Thymus (tissue), 11 donors: ENCODE data around the gene TRO. TPM values are rescaled to one million over a fixed set of nuclear protein-coding genes. Genes with fewer than 3 reads are reported as not detected.

Experiments used
- DNase-seq, 9 donors: peaks; one replicate each; pipeline ENCODE4 v3.0.0-alpha.2; 2013; ENCODE audit warnings: low spot score in 9 of 9, low read depth in 6 of 9, missing footprints in 1 of 9
- H3K27ac ChIP-seq, 2 donors: one replicate each; pipeline ENCODE4 v1.5.1; 2013; ENCODE audit warnings: control low read depth in 1 of 2, low read depth in 1 of 2, low read length in 1 of 2, mild to moderate bottlenecking in 1 of 2, moderate library complexity in 1 of 2
- H3K27me3 ChIP-seq, 2 donors: one replicate each; pipeline ENCODE4 v1.5.1; 2013; ENCODE audit warnings: low read length in 1 of 2; ENCODE audit not compliant: control insufficient read depth in 2 of 2, insufficient read depth in 1 of 2
- H3K36me3 ChIP-seq, 2 donors: one replicate each; pipeline ENCODE4 v1.5.1; 2013; ENCODE audit warnings: low read length in 1 of 2, mild to moderate bottlenecking in 1 of 2, moderate library complexity in 1 of 2; ENCODE audit not compliant: control insufficient read depth in 2 of 2, insufficient read depth in 2 of 2
- H3K4me1 ChIP-seq, 2 donors: one replicate each; pipeline ENCODE4 v1.5.1; 2013; ENCODE audit warnings: low read length in 2 of 2; ENCODE audit not compliant: control insufficient read depth in 2 of 2, insufficient read depth in 2 of 2
- H3K4me3 ChIP-seq, 2 donors: one replicate each; pipeline ENCODE4 v1.5.1; 2013; ENCODE audit warnings: low read length in 2 of 2, control low read depth in 1 of 2, mild to moderate bottlenecking in 1 of 2
- H3K9me3 ChIP-seq, 2 donors: one replicate each; pipeline ENCODE4 v1.5.1; 2013; ENCODE audit warnings: low read length in 1 of 2, mild to moderate bottlenecking in 1 of 2; ENCODE audit not compliant: control insufficient read depth in 2 of 2, insufficient read depth in 1 of 2
- WGBS: extraction: QIAGEN DNeasy Blood & Tissue Kit; methylation state at CpG from one replicate; pipeline ENCODE4 v1.1.7; 2013; 5-methylcytosine and 5-hydroxymethylcytosine counted together
- polyA plus RNA-seq: library from polyadenylated mRNA; stranded (reverse); fragments of 200-250 nt; gene quantifications from one replicate; pipeline ENCODE4 v1.2.3, GENCODE V29; 2013
- total RNA-seq: library from RNA; stranded (reverse); fragments of 120-200 nt; gene quantifications from one replicate; pipeline ENCODE4 v1.2.4, GENCODE V29; 2013
- donor health status: healthy.

The TRO gene
- total and polyA plus RNA-seq, 2 donors, result 12.4 to 17.3 TPM

GRCh38 chrX:54937416-54937815 lies 16.8 kb downstream of the TRO start:
- Histone ChIP-seq H3K4me1 (no peaks in the 10 kb centered on the region), H3K4me3 (no peak overlapping the region), H3K9me3 (no peaks in the 10 kb centered on the region), H3K36me3 (no peaks in the 10 kb centered on the region), H3K27me3 (no peaks in the 10 kb centered on the region), H3K27ac (no peak overlapping the region)
- DNase-seq, result no peak
- 93% methylated on average over 4 of the region's 4 CpGs for WGBS

GRCh38 chrX:54944816-54945215 lies 24.2 kb downstream of the TRO start:
- no peak overlapping the region for H3K27ac ChIP-seq
- no peak overlapping the region for H3K4me3 ChIP-seq
- H3K4me1 ChIP-seq, result no peaks in the 10 kb centered on the region
- no peaks in the 10 kb centered on the region for H3K9me3 ChIP-seq
- DNase-seq, result no peak
- H3K27me3 ChIP-seq, result no peaks in the 10 kb centered on the region
- no peaks in the 10 kb centered on the region for H3K36me3 ChIP-seq

DNA sequence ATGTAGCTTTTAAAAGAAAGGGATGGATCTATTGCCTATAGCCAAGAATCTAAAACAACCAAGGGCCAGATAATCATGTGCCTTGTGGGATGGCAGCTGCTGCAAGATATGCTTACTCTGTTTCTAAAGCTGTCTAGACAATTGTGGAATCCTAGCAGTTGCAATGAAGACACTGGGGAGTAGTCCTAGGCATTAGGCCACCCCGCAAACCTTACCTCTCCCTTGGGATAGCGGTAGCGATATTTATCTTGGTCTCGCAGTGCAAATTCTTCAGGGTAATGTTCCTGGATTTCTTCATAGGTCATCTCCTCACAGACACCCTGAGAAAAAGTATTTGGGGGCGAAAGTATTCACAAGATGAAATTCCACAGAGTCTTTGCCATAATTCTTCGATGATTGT lies 24.6 kb downstream of the TRO start:
- no peak for DNase-seq
- 96% methylated on average over 6 of the region's 6 CpGs for WGBS
- H3K27me3 ChIP-seq, result no peaks in the 10 kb centered on the region
- no peaks in the 10 kb centered on the region for H3K4me1 ChIP-seq
- H3K36me3 ChIP-seq, result no peaks in the 10 kb centered on the region
- H3K4me3 ChIP-seq, result no peak overlapping the region
- H3K9me3 ChIP-seq, result no peaks in the 10 kb centered on the region
- no peak overlapping the region for H3K27ac ChIP-seq

- Histone ChIP-seq H3K36me3 (no peaks in the 10 kb centered on the region), H3K27me3 (no peaks in the 10 kb centered on the region), H3K4me1 (no peaks in the 10 kb centered on the region), H3K9me3 (no peaks in the 10 kb centered on the region), H3K27ac (no peak overlapping the region), H3K4me3 (no peak overlapping the region)
- no peak for DNase-seq
- 88% methylated on average over 8 of the region's 8 CpGs for WGBS
These were observed 30.2 kb downstream of the TRO start for GRCh38 chrX:54950730-54951375.

DNA sequence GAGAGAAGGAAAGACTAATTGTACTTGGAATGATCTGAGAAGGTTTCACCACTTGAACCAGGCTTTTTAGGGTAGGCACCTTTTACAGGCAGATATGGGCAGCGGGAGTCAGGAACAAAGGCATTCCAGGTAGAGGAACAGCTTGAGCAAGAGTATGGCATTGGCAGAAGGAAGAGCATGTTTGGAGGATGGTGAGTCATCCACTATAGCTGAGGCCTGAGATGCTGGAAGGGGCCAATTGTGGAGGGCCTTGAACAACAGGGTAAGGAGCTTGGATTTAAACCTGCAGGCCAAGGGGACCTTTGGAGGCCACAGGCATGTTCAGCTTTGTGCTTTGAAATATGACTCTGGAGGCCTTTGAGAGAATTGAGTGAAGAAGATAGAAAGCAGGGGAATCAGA lies 41.1 kb downstream of the TRO start:
- DNase-seq, result no peak
- no peak overlapping the region for H3K27ac ChIP-seq
- no peak overlapping the region for H3K4me3 ChIP-seq
- no peaks in the 10 kb centered on the region for H3K27me3 ChIP-seq
- no peaks in the 10 kb centered on the region for H3K36me3 ChIP-seq
- 94% methylated on average over 1 of the region's 1 CpG for WGBS
- no peaks in the 10 kb centered on the region for H3K4me1 ChIP-seq
- H3K9me3 ChIP-seq, result no peaks in the 10 kb centered on the region

- 41% methylated on average over 4 of the region's 4 CpGs for WGBS
- Histone ChIP-seq H3K4me3 (no peak overlapping the region), H3K36me3 (no peaks in the 10 kb centered on the region), H3K9me3 (no peaks in the 10 kb centered on the region), H3K27me3 (no peaks in the 10 kb centered on the region), H3K4me1 (no peaks in the 10 kb centered on the region), H3K27ac (no peak overlapping the region)
- DNase-seq, result peak in 2 of 9 donors; percentile 4 to 24
These were observed 44.3 kb downstream of the TRO start for GRCh38 chrX:54964766-54965497.

DNA sequence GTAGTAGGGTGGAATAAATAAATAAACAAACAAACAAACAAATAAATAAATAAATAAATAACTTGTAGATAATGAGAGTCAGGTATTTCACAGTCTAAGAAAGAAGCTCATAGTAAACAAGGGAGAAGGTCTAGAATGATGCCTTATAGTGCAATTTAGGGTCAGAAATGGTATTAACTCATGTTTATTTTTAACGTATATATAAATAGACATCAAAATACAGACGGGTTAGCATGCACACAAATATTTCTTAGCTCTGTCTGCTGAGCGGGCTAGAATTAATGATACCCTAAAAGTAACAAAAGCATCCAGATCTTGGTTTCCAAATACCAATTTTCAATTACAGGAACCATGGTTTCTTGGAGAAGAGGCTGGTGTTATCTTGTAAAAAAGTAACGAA lies 56.8 kb downstream of the TRO start:
- Histone ChIP-seq H3K27me3 (no peaks in the 10 kb centered on the region), H3K4me1 (no peaks in the 10 kb centered on the region), H3K36me3 (no peaks in the 10 kb centered on the region), H3K9me3 (no peaks in the 10 kb centered on the region), H3K4me3 (no peak overlapping the region), H3K27ac (no peak overlapping the region)
- no peak for DNase-seq
- 93% methylated on average over 4 of the region's 4 CpGs for WGBS

DNA sequence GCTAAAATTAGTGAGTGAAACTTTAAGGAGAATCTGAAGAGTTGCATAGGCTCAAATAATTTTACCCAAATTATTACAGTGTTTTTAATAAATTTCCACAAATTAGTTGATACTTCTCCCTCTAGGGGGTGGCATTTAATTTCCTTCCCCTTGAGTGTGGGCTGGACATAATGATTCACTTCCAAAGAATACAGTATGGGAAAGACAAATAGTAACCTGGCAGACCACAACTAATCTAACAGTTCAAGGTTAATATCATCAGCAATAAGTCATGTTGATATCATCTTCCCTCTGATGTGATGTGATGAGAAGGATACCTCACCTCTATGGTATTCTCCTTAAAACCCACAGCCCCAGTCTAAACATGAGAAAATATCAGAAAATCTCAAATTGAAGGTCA lies 57.8 kb downstream of the TRO start:
- Histone ChIP-seq H3K9me3 (no peaks in the 10 kb centered on the region), H3K27me3 (no peaks in the 10 kb centered on the region), H3K4me3 (no peak overlapping the region), H3K27ac (no peak overlapping the region), H3K4me1 (no peaks in the 10 kb centered on the region), H3K36me3 (no peaks in the 10 kb centered on the region)
- DNase-seq, result no peak

- no peaks in the 10 kb centered on the region for H3K4me1 ChIP-seq
- no peaks in the 10 kb centered on the region for H3K36me3 ChIP-seq
- H3K4me3 ChIP-seq, result no peak overlapping the region
- H3K27ac ChIP-seq, result no peak overlapping the region
- no peak for DNase-seq
- no peaks in the 10 kb centered on the region for H3K27me3 ChIP-seq
- no peaks in the 10 kb centered on the region for H3K9me3 ChIP-seq
These were observed 58.8 kb downstream of the TRO start for GRCh38 chrX:54979432-54979831.
